Left ventricle myocardium inferior (tissue), 1 donor: ENCODE results near the gene ATP1B3. TPM values are rescaled to one million over a fixed set of nuclear protein-coding genes. Genes with fewer than 3 reads are reported as not detected.

Source experiments
- DNase-seq: peaks from one replicate; pipeline ENCODE4 v3.0.0-alpha.2; 2020
- H3K27ac ChIP-seq: fragments of 200-600 bp; replicated peaks from 2 replicates; pipeline ENCODE4 v1.8.0; 2021
- H3K27me3 ChIP-seq: fragments of 200-600 bp; 2 replicates; pipeline ENCODE4 v1.8.0; 2021; ENCODE audit warnings: low read depth
- H3K36me3 ChIP-seq: fragments of 200-600 bp; 2 replicates; pipeline ENCODE4 v1.8.0; 2021
- H3K4me1 ChIP-seq: fragments of 200-600 bp; 2 replicates; pipeline ENCODE4 v1.8.0; 2021
- H3K4me3 ChIP-seq: fragments of 200-600 bp; 2 replicates; pipeline ENCODE4 v1.8.0; 2021; ENCODE audit warnings: mild to moderate bottlenecking, moderate library complexity
- H3K9me3 ChIP-seq: fragments of 200-600 bp; replicated peaks from 2 replicates; pipeline ENCODE4 v1.8.0; 2021
- CTCF ChIP-seq: fragments of 200-600 bp; IDR thresholded peaks from 2 replicates; pipeline ENCODE4 v1.8.0; 2021; ENCODE audit warnings: antibody characterized with exemption, mild to moderate bottlenecking, borderline replicate concordance
- intact Hi-C: fragments of 100-400 bp; cut with micrococcal nuclease; formaldehyde crosslinking; loops from one replicate; pipeline ENCODE4 v1.11.0; 2022
- total RNA-seq: library from RNA; stranded (reverse); fragmentation: NEBNext Ultra II Directional; extraction: Animal tissue kit (Norgen Biotek cat#: 25700); gene quantifications from one replicate; pipeline ENCODE4 v1.2.1, GENCODE V29; 2021
- donor health status: DM: no; HTN: yes; CAD: no; lungs with severe emphysema.

ATP1B3 gene
- total RNA-seq, 1 donor from 2014 or later: 34.5 TPM

- peak overlapping the region; percentile 76 for H3K27ac ChIP-seq
- H3K4me1 ChIP-seq: peaks cover 33% of the 10 kb centered on the region
- H3K36me3 ChIP-seq: no peaks in the 10 kb centered on the region
- no peak for TF ChIP-seq CTCF
- no peak for DNase-seq
- H3K9me3 ChIP-seq: no peaks in the 10 kb centered on the region
- H3K27me3 ChIP-seq: no peaks in the 10 kb centered on the region
- H3K4me3 ChIP-seq: no peak overlapping the region
- intact Hi-C loops: no loop called here
These were observed 15.5 kb upstream of the ATP1B3 start for GRCh38 chr3:141860766-141861513.

GRCh38 chr3:141862279-141862816 lies 14.1 kb upstream of the ATP1B3 start:
- no peak for DNase-seq
- H3K36me3 ChIP-seq: no peaks in the 10 kb centered on the region
- intact Hi-C loops: no loop called here
- no peaks in the 10 kb centered on the region for H3K9me3 ChIP-seq
- no peaks in the 10 kb centered on the region for H3K27me3 ChIP-seq
- H3K4me1 ChIP-seq: peaks cover 33% of the 10 kb centered on the region
- no peak overlapping the region for H3K27ac ChIP-seq
- no peak overlapping the region for H3K4me3 ChIP-seq
- no peak for TF ChIP-seq CTCF

GRCh38 chr3:141863491-141863890 lies 13.0 kb upstream of the ATP1B3 start:
- no peaks in the 10 kb centered on the region for H3K36me3 ChIP-seq
- H3K9me3 ChIP-seq: no peaks in the 10 kb centered on the region
- no peaks in the 10 kb centered on the region for H3K27me3 ChIP-seq
- TF ChIP-seq CTCF: no peak
- peak overlapping the region; percentile 40 for H3K27ac ChIP-seq
- H3K4me3 ChIP-seq: no peak overlapping the region
- intact Hi-C loops: no loop called here
- DNase-seq: no peak
- peaks cover 33% of the 10 kb centered on the region for H3K4me1 ChIP-seq

GRCh38 chr3:141864281-141864970 lies 12.0 kb upstream of the ATP1B3 start:
- intact Hi-C loops: no loop called here
- H3K27ac ChIP-seq: peak overlapping the region; percentile 40
- no peaks in the 10 kb centered on the region for H3K9me3 ChIP-seq
- H3K4me3 ChIP-seq: no peak overlapping the region
- TF ChIP-seq CTCF: no peak
- DNase-seq: no peak
- H3K4me1 ChIP-seq: peaks cover 31% of the 10 kb centered on the region
- no peaks in the 10 kb centered on the region for H3K36me3 ChIP-seq
- no peaks in the 10 kb centered on the region for H3K27me3 ChIP-seq

- no peak for TF ChIP-seq CTCF
- intact Hi-C loops: no loop called here
These were observed 11.3 kb upstream of the ATP1B3 start for GRCh38 chr3:141865101-141865500.

More at GRCh38 chr3:141865101-141865500, 11.3 kb upstream of the ATP1B3 start:
- H3K36me3 ChIP-seq: no peaks in the 10 kb centered on the region
- DNase-seq: no peak
- no peaks in the 10 kb centered on the region for H3K27me3 ChIP-seq
- H3K9me3 ChIP-seq: no peaks in the 10 kb centered on the region
- no peak overlapping the region for H3K4me3 ChIP-seq
- H3K27ac ChIP-seq: no peak overlapping the region
- peaks cover 25% of the 10 kb centered on the region for H3K4me1 ChIP-seq
